GM12892 (cell line): ENCODE measurements around the gene NKAIN4.

Experiments
- POLR2A ChIP-seq: IDR thresholded peaks from 2 replicates; pipeline ENCODE4 v1.6.1; 2011; ENCODE audit warnings: low read depth, low read length, control low read depth
- POLR2AphosphoS5 ChIP-seq: IDR thresholded peaks from 2 replicates; pipeline ENCODE4 v1.6.1; 2011; ENCODE audit warnings: low read depth, low read length, control low read depth

GRCh38 chr20:63290677-63291472, 36.6 kb upstream of the NKAIN4 start:
- no peak for TF ChIP-seq POLR2A
- TF ChIP-seq POLR2AphosphoS5: no peak
